ENCODE data around the gene TRMU.

The TRMU gene

DNA sequence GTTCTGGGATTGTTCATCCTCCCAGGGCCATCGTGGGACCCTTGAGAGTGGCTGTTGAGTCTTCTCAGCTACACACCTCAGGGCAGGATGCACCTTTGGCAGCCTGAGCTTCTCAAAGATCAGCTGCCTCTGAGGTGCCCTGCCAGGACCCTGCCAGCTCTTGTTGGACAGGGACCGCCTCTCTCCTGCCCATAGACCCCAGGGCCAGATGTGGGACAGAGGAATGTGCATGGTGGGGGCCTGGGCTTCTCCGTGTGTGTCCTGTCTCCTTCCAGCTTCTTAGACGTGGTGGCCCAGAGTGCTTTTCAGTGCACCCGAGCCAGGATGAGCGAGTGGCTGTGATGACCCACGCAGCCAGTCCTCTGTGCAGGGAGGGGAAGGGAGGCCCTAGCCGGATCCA is 5.9 kb upstream of the TRMU start:
- DNase-seq (ENCODE audit: insufficient read length, low spot score) = no peak
- FAIRE-seq = no peak

DNA sequence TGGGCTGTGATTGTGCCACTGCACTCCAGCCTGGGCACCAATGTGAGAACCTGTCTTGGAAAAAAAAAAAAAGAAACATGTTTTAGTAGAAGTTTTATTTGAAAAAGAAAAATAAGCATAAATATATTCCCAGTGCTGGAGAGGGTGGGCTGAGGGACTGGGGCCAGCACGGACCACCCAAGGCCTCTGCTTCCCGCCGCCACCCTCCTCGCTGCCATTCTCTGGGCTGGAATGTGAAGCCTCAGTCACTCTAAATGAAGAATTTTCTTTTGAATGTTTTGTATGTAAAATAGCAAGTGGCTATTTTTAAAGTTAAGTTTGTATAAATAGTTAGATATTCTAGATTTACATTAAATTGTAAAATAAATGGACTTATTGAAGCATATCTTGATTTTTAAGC is 5.1 kb upstream of the TRMU start:
- FAIRE-seq (no peak), DNase-seq (ENCODE audit: insufficient read length, low spot score) (no peak)

DNA sequence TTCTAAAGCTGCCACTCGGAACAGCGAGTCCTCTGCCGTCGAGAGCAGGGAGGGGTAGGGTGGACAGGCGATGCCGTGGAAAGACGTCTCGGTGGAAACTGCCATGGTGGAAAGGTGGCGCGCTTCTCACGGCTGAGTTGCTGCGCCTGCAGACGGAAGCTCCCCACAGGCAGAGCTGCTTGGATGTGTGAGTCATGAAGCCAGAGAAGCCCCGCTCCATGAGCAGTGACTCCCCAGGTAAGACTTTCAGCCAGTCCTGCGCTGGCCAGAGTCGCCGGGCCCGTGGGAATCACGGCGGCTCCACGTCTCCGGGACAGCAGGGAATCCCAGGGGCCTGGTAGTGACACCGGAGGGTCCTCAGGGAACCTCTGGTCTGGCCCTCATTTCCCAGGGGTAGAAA is 4.0 kb upstream of the TRMU start:
- no peak for DNase-seq (ENCODE audit: insufficient read length, low spot score)

DNA sequence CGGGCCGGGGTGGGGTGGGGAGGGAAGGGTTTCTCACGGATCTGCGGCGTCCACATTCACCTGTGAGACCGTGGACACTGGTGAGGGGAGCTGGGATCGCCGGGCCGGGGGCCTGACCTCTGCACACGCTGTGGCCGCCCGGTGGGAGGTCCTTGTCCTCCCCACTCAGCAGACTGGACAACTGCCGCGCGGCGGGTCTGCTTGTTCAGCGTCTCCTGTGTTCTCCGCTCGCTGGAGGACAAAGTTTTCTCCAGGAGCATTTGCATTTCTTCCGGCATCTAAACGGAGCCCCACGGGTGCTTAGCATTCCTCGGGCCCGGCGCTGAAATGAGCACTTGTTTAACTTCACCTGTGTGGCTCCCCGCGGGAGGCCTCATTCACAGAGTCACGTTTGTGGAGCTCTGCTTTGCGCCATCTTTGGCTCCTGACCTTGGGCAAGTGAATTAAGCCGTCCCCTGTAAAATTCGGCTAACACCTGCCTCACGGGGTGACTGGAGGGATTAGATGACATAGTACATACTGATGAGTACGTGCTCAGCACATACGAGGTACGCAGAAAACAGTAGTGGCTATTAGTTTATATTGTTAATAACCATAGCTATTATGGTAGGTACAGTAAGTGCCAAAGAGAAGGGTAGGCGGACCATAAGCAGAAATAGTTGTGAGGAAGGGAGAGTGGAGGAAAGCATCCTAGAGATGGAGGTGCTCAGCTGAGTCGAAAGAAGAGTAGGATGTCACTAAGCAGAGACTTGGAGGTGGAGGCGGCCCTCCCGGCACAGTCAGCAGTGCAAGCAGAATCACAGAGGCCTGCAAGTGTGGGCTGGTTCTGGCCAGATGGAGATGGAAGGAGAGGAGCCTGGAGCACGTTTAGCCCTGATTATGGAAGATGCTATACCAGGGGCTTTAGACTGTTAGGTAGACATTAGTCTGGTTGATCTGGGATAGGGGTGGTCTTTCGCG is 885 bp downstream of the TRMU start:
- peak; percentile 61 for FAIRE-seq
- no peak for DNase-seq (ENCODE audit: insufficient read length, low spot score)

More for the DNA sequence above, 4.0 kb upstream of the TRMU start:
- FAIRE-seq = no peak

DNA sequence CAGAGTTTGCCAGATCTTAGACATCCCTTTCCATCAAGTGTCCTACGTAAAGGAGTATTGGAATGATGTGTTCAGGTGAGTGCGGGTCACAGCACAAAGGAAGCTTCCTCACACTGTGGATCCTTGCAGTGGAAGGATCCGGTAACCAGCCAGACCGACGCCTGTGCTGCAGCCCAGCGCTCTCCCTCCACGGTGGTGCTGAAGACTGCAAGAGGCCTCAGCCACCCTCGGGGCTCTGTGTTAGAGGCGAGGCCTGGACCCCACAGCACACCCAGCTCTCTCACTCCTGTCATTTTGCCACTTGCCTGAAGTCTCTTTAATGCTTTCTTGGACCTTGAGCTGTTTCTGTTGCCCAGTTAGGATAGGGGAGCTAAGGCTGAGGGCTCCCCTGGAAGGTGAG is 2.4 kb downstream of the TRMU start:
- no peak for DNase-seq (ENCODE audit: insufficient read length, low spot score)
- no peak for FAIRE-seq

DNA sequence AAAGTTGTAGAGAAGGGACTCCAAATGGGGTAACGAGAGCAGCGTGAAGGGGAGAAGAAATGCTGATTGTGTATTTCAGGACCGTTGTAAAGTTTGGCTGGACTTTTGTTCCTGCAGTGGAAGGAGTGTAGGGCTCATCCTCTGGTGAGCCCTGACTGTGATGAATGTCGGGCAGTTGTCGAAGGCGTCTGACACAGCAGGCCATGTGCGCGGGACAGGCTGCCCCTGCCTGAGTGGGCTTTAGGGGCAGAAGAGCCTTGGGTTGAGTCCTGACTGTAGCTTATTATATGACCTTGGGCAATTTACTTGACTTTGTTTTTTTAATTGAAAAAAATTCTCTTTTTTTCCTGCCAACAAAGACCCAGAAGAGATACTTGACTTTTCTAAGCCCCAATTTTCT is 3.1 kb downstream of the TRMU start:
- no peak for DNase-seq (ENCODE audit: insufficient read length, low spot score)
- FAIRE-seq = no peak

DNA sequence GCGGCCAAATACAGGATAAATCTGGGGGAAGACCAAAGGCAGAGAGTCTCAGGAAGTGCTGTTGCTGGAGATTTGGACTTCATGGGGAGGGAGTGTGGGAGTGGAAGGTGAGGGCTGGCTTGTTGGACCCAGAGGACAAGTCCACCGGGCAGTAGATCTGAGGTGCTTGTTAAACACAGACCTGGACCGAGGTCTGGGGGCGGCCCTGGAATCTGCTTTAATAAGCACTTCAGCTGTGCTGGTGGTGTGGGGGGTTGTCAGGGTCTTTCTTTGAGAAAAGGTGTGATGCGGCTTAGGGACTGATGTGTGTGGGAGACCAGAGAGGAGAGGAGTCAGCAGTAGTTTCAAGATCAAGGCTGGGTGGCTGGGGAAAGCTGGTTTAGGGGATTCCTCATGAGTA is 4.4 kb downstream of the TRMU start:
- DNase-seq (ENCODE audit: insufficient read length, low spot score) (no peak), FAIRE-seq (no peak)

DNA sequence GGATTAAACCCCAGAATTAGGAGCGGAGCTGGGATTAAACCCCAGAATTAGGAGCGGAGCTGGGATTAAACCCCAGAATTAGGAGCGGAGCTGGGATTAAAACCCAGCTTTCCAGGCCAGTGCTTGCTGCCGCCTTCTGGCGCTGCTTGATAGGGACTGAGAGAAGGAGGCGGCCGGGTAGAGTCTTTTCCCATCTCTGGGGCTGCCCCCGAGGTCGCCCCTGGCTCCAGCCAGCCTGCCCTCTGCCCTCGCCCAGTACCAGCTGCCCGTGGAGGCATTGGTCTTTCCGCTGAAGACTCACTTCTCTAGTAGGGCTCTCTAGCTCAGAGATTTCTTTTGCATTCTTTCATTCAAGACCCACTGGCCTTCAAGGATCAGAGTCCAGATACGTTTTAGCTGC is 5.2 kb downstream of the TRMU start:
- DNase-seq (ENCODE audit: insufficient read length, low spot score) (no peak), FAIRE-seq (no peak)

DNA sequence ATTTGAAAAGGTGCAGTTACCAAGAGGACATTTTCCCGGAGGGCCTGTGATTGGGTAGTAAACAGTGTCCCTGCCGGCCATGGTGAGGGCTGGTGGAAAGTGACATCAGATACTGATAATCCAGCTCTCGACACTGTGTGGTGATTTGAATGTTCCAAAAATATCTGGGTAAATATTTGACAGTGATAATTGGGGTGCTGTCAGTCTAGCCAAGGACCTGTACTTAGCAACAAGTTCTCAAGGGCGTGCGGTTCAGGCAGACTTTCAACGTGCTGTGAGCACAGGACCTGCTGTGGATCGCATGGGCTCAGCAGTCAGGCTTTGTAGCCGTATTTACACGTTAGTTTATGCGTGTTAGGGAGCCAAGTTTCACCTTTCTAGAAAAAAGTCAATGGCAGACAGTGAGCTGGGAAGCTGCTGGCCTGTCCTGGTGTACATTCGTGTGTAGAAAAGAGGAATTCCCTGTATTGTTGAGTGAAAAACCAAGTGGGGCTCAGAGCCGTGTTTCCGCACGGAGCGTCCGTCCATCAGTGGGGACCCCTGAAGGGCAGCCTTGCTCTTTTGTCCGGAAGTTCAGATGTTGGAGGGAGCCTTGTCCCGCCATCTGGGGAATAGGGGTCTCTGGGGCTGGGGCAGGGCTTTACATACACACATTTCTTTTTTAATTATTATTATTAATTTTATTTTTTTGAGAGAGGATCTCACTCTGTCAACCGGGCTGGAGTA is 11.3 kb downstream of the TRMU start:
- DNase-seq (ENCODE audit: insufficient read length, low spot score) = no peak
- FAIRE-seq = no peak

DNA sequence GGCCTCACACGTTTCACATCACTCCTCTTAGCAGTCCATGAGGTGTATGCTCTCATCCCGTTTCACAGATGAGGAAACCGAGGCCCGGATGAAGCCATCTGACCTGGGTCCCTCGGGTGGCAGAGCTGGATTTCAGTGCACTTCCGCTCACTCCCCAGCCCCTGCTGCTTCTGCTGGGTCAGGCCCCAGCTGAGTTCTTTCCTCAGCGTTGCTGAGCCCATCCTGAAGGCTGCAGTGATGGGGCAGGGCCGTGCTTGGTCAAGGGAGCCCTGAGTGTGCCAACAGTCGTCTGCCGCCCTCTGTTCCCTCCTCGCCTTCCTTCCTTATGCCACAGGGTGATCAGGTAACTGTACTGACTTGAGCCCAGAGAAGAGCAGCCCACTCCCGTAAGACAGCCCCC is 12.1 kb downstream of the TRMU start:
- FAIRE-seq (no peak), DNase-seq (ENCODE audit: insufficient read length, low spot score) (no peak)

GRCh38 chr22:46348099-46348695 is 12.7 kb downstream of the TRMU start:
- FAIRE-seq (no peak), DNase-seq (ENCODE audit: insufficient read length, low spot score) (no peak)

- no peak for FAIRE-seq
- DNase-seq (ENCODE audit: insufficient read length, low spot score) = no peak
Observed at GRCh38 chr22:46349238-46349637, 13.7 kb downstream of the TRMU start.

DNA sequence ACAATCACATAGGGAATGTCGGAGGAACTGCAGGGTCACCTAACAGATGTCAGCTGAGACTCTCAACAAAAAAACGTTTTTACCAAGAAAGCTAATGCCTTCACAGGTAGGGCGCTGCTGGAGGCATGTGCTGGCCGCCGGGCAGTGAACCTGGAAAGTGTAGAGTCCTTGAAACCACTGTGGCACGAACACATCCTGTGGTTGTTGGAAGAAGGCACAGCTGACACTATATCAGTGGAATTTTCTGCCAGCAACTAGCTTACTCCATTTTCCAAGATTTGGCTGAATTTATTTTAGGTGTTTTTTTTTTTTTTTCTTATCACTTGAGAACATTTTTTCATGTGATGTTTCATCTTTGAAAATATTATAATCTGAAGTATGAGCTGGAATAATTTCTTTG is 14.2 kb downstream of the TRMU start:
- FAIRE-seq (no peak), DNase-seq (ENCODE audit: insufficient read length, low spot score) (no peak)

DNA sequence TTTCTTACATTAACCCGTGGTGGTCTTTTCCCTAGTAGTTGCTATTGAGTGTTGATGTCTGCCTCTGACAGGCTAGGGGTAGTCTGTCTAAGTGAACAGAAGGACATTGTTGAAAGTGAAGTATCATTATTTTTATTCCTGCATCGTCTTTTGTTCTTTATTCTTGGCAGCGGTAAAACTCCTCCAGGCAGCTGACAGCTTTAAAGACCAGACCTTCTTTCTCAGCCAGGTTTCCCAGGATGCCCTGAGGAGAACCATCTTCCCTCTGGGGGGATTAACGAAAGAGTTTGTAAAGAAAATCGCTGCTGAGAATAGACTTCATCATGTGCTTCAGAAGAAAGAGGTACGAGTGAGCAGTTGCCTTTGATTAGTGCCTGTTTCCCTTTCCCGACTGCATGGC is 14.6 kb downstream of the TRMU start:
- DNase-seq (ENCODE audit: insufficient read length, low spot score) (no peak), FAIRE-seq (no peak)

- DNase-seq (ENCODE audit: insufficient read length, low spot score) (no peak), FAIRE-seq (no peak)
Observed at GRCh38 chr22:46350646-46351045, 15.1 kb downstream of the TRMU start.

- DNase-seq (ENCODE audit: insufficient read length, low spot score) (no peak), FAIRE-seq (no peak)
Observed at GRCh38 chr22:46351131-46351735, 15.7 kb downstream of the TRMU start.

GRCh38 chr22:46351767-46352166 is 16.3 kb downstream of the TRMU start:
- FAIRE-seq (no peak), DNase-seq (ENCODE audit: insufficient read length, low spot score) (no peak)

GRCh38 chr22:46352276-46352675 is 16.8 kb downstream of the TRMU start:
- no peak for DNase-seq (ENCODE audit: insufficient read length, low spot score)
- no peak for FAIRE-seq

DNA sequence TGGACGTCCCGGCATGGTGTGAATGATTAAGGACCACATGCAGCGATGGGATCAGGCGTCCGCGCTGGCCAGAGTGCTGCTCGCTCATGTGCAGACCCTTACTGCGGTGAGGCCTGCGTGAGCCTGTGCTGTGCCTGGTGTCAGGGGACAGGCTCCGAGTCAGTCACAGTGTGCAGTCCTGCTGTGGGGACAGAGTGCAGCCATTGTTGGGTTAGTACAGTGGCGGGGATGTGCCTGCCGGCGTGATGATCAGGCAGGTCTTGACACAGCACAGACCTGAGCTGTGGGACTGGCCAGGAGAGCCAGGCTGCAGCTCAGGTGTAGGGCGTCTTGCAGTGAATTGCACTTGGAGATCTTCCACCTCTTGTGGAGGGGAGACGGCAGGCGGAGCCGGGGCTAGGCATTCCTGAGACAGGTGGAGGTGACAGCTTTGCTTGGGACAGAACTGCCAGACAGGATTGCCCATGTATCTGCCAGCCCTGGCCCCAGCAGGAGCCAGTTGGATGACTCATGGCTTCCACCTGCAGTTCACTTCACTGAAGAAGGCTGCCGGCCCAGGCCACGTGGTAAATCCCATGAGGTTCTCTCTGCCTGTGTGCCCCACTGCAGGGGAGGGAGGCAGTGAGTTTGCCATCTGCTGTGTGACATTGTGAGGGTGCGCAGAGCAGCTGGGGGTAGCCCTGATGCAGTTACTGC is 17.3 kb downstream of the TRMU start:
- FAIRE-seq (no peak), DNase-seq (ENCODE audit: insufficient read length, low spot score) (no peak)

DNA sequence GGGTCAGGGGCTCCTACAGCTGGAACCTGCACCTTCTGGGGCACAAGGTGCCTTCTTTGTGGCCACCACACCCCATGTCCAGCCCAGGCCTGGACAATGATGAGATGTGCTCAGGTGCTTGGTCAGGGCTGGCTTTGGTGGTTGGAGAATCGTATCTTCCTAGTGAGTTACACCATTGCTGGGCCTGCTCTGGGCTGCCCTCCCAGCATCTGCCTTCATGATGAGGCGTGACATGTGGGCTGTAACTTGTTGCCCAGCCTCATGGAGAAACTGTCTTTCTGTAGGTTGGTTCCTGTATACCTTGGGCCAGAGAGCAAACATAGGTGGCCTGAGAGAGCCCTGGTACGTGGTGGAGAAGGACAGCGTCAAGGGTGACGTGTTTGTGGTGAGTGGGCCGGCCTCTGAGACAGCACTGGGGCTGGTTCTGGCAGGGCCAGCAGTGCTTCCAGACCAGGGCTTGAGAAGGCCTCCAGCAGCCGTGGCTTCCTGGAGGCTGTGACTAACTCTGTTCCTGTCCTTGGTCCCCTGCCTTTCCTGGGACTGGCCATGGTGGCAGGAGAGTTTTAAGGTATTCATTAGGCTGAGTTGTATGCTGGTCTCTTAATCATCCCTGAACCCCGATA is 18.1 kb downstream of the TRMU start:
- DNase-seq (ENCODE audit: insufficient read length, low spot score) (no peak), FAIRE-seq (no peak)
